HEK293 (cell line): ENCODE measurements around the gene SERGEF.

Experiments used
- CTCF ChIA-PET: fragments of 350-600 bp; formaldehyde crosslinking; extraction: SDS; loops from one replicate; lab custom pipeline; 2021; ENCODE audit warnings: antibody characterized with exemption; lab: Yijun Ruan, JAX
- POLR2A ChIA-PET: fragments of 300-600 bp; formaldehyde crosslinking; extraction: SDS; loops from one replicate; lab custom pipeline; 2020; ENCODE audit warnings: antibody characterized with exemption, inconsistent platforms; lab: Yijun Ruan, JAX
- H3K27ac ChIP-seq: fragments of 200-500 bp; sonication (Bioruptor generic); 2 replicates; pipeline ENCODE4 v1.5.1; 2014; ENCODE audit warnings: low read depth, low read length, control low read depth, inconsistent platforms; ENCODE audit errors: extremely low read depth
- H3K36me3 ChIP-seq, 2 experiments: fragments of 200-500 bp in 1 of 2; sonication (Bioruptor generic) in 1 of 2; 1 replicate in 1 of 2; 2 replicates in 1 of 2; pipeline ENCODE4 v1.5.1; 2014 to 2017; ENCODE audit warnings: inconsistent platforms in 2 of 2, low read length in 2 of 2; ENCODE audit not compliant: control insufficient read depth in 2 of 2, insufficient read depth in 1 of 2
- H3K4me1 ChIP-seq: fragments of 200-500 bp; sonication (Bioruptor generic); 2 replicates; pipeline ENCODE4 v1.5.1; 2014; ENCODE audit warnings: mild to moderate bottlenecking, low read length, inconsistent platforms; ENCODE audit not compliant: control insufficient read depth, insufficient read depth
- H3K4me3 ChIP-seq: 2 replicates; pipeline ENCODE4 v1.5.1; 2011; ENCODE audit warnings: low read depth, mild to moderate bottlenecking, control low read depth, low read length, moderate library complexity
- H3K9me3 ChIP-seq: fragments of 200-500 bp; sonication (Bioruptor generic); 2 replicates; pipeline ENCODE4 v1.5.1; 2014; ENCODE audit warnings: low read depth, low read length, inconsistent platforms; ENCODE audit not compliant: control insufficient read depth, insufficient read depth
- GFI1B ChIP-seq: fragments of 450-650 bp; formaldehyde crosslinking; IDR thresholded peaks from 2 replicates; pipeline ENCODE4 v1.5.1; 2016; ENCODE audit warnings: missing biosample characterization, missing genetic modification characterization
- GLIS2 ChIP-seq: fragments of 450-650 bp; formaldehyde crosslinking; IDR thresholded peaks from 2 replicates; pipeline ENCODE4 v1.5.1; 2016; ENCODE audit warnings: missing biosample characterization, missing genetic modification characterization
- HIC1 ChIP-seq: fragments of 450-650 bp; formaldehyde crosslinking; IDR thresholded peaks from 2 replicates; pipeline ENCODE4 v1.5.1; 2016; ENCODE audit warnings: missing biosample characterization, missing genetic modification characterization
- KLF16 ChIP-seq: fragments of 450-650 bp; formaldehyde crosslinking; IDR thresholded peaks from 2 replicates; pipeline ENCODE4 v1.5.1; 2017; ENCODE audit warnings: missing biosample characterization, missing genetic modification characterization
- SP2 ChIP-seq: fragments of 450-650 bp; formaldehyde crosslinking; IDR thresholded peaks from 2 replicates; pipeline ENCODE4 v1.5.1; 2016; ENCODE audit warnings: missing biosample characterization, missing genetic modification characterization
- ZBTB20 ChIP-seq: fragments of 450-650 bp; formaldehyde crosslinking; IDR thresholded peaks from 2 replicates; pipeline ENCODE4 v1.5.1; 2016; ENCODE audit warnings: missing biosample characterization, missing genetic modification characterization
- ZBTB48 ChIP-seq: fragments of 450-650 bp; formaldehyde crosslinking; IDR thresholded peaks from 2 replicates; pipeline ENCODE4 v1.5.1; 2016; ENCODE audit warnings: missing biosample characterization, missing genetic modification characterization
- ZIC2 ChIP-seq: fragments of 450-650 bp; formaldehyde crosslinking; IDR thresholded peaks from 2 replicates; pipeline ENCODE4 v1.5.1; 2016; ENCODE audit warnings: missing biosample characterization, missing genetic modification characterization
- ZNF146 ChIP-seq: fragments of 450-650 bp; formaldehyde crosslinking; IDR thresholded peaks from 2 replicates; pipeline ENCODE4 v1.5.1; 2016; ENCODE audit warnings: missing biosample characterization, missing genetic modification characterization
- ZNF175 ChIP-seq: fragments of 450-650 bp; formaldehyde crosslinking; IDR thresholded peaks from 2 replicates; pipeline ENCODE4 v1.5.1; 2016; ENCODE audit warnings: missing biosample characterization, missing genetic modification characterization
- ZNF2 ChIP-seq: fragments of 450-650 bp; formaldehyde crosslinking; IDR thresholded peaks from 2 replicates; pipeline ENCODE4 v1.5.1; 2016; ENCODE audit warnings: missing biosample characterization, missing genetic modification characterization
- ZNF324 ChIP-seq: fragments of 450-650 bp; formaldehyde crosslinking; IDR thresholded peaks from 2 replicates; pipeline ENCODE4 v1.5.1; 2016; ENCODE audit warnings: missing biosample characterization, missing genetic modification characterization
- ZNF341 ChIP-seq: fragments of 450-650 bp; formaldehyde crosslinking; IDR thresholded peaks from 2 replicates; pipeline ENCODE4; 2016; ENCODE audit warnings: low read depth, missing biosample characterization, missing genetic modification characterization
- ZNF501 ChIP-seq: fragments of 450-650 bp; formaldehyde crosslinking; IDR thresholded peaks from 2 replicates; pipeline ENCODE4 v1.5.1; 2016; ENCODE audit warnings: missing biosample characterization, missing genetic modification characterization
- ZNF555 ChIP-seq: fragments of 450-650 bp; formaldehyde crosslinking; conservative IDR thresholded peaks from 2 replicates; pipeline ENCODE4 v1.5.1; 2017; ENCODE audit warnings: missing biosample characterization, mild to moderate bottlenecking, missing genetic modification characterization, inconsistent platforms
- ZNF600 ChIP-seq: fragments of 450-650 bp; formaldehyde crosslinking; IDR thresholded peaks from 2 replicates; pipeline ENCODE4 v1.5.1; 2016; ENCODE audit warnings: missing biosample characterization, missing genetic modification characterization
- ZNF658 ChIP-seq: fragments of 450-650 bp; formaldehyde crosslinking; IDR thresholded peaks from 2 replicates; pipeline ENCODE4; 2016; ENCODE audit warnings: missing biosample characterization, missing genetic modification characterization
- ZNF791 ChIP-seq: fragments of 450-650 bp; formaldehyde crosslinking; IDR thresholded peaks from 2 replicates; pipeline ENCODE4 v1.5.1; 2016; ENCODE audit warnings: missing biosample characterization, missing genetic modification characterization
- TF ChIP-seq, protein P1 (sequence below): fragments of 450-650 bp; formaldehyde crosslinking; IDR thresholded peaks from 2 replicates; pipeline ENCODE4 v1.5.1; 2016; ENCODE audit warnings: missing biosample characterization, missing genetic modification characterization
- TF ChIP-seq, protein P2 (sequence below): fragments of 450-650 bp; formaldehyde crosslinking; IDR thresholded peaks from 2 replicates; pipeline ENCODE4 v1.5.1; 2016; ENCODE audit warnings: missing biosample characterization, missing genetic modification characterization
- TF ChIP-seq, protein P3 (sequence below): fragments of 450-650 bp; formaldehyde crosslinking; IDR thresholded peaks from 2 replicates; pipeline ENCODE4 v1.5.1; 2016; ENCODE audit warnings: missing biosample characterization, missing genetic modification characterization

The SERGEF gene

DNA sequence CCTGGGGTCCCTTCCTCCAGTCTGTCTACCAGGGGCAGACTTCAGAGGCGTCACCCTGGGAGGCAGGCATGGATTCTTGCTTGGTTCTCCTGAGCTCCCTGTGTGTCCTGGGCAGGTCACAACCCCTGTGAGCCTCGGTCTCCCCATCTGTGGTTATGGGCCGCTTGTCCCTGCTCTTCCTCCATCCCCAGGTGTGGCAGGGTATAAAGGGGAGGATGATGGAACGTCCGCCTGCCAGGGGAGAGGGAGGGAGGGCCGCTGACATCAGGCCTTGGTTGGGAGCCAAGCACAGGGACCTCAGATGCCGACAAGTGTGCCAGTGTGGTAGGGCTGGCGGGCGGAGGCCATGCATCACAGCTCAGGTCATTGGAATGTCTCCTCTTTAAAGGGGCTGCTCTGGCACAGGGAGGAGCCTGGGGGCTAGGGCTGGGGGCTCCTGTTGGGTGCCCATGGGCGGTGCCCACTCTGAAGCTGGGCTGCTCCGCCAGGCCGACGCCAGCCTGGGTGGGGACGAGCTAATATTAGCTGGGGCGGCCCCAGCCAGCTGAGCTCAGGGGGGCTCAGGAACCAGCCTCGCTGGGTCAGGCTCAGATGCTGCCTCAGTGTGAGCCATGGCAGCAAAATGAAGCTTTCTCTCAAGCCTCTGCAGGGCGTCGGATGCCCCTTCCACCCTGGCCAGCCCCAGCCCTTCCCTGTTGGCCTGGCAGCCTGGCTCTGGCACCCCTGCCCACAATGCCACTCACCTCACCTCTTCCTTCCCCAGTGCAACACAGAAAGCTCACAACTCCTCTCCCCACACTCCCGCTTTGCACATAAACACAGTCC lies 265.5 kb downstream of the SERGEF start:
- Histone ChIP-seq H3K4me1 (no peaks in the 10 kb centered on the region), H3K4me3 (no peak overlapping the region), H3K36me3 (no peaks in the 10 kb centered on the region), H3K9me3 (no peaks in the 10 kb centered on the region), H3K27ac (no peak overlapping the region)
- ChIA-PET CTCF (interaction anchor here (0.5 to 4.6 kb wide), 4 partner anchors 16 to 503 kb away, joined by 4 to 28 read pairs (median 12); no protein-coding TSS in a partner anchor), POLR2A (no interaction called here)
- no peak for TF ChIP-seq ZNF175

DNA sequence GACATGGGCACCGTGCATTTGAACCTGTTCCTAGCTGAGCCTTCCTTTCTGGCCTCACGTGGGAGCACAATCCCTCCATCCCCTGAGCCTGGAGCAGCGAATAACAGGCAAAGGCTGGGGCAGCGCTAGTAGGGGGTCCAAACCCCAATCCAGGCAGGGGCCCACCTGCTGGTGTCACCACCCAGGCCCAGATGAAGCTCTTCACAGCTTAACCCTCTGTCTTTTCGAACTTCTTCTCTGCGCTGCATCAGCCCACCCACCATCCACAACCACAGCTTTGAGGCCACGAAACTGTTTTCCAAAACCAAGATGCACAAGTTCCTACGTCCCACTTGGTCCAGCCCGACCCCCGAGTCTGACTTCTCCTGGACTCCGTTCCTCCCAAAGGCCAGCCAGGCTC lies 266.8 kb downstream of the SERGEF start:
- H3K9me3 ChIP-seq, result no peaks in the 10 kb centered on the region
- H3K36me3 ChIP-seq, result no peaks in the 10 kb centered on the region
- H3K4me1 ChIP-seq, result no peaks in the 10 kb centered on the region
- ChIA-PET POLR2A (no interaction called here), CTCF (interaction anchor here (2.0 to 4.6 kb wide), 2 partner anchors 15 to 227 kb away, joined by 19 to 28 read pairs; no protein-coding TSS in a partner anchor)
- no peak overlapping the region for H3K27ac ChIP-seq
- no peak for TF ChIP-seq ZIC2
- TF ChIP-seq, protein P1, sequence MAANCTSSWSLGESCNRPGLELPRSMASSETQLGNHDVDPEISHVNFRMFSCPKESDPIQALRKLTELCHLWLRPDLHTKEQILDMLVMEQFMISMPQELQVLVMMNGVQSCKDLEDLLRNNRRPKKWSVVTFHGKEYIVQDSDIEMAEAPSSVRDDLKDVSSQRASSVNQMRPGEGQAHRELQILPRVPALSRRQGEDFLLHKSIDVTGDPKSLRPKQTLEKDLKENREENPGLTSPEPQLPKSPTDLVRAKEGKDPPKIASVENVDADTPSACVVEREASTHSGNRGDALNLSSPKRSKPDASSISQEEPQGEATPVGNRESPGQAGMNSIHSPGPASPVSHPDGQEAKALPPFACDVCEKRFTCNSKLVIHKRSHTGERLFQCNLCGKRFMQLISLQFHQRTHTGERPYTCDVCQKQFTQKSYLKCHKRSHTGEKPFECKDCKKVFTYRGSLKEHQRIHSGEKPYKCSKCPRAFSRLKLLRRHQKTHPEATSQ (tag by site-specific recombination), result no peak
- TF ChIP-seq ZBTB48 (tag by site-specific recombination), result no peak
- TF ChIP-seq ZNF791 (tag by site-specific recombination), result no peak
- no peak for TF ChIP-seq ZNF324 (tag by site-specific recombination)
- no peak for TF ChIP-seq HIC1 (tag by site-specific recombination)
- TF ChIP-seq, protein P2, sequence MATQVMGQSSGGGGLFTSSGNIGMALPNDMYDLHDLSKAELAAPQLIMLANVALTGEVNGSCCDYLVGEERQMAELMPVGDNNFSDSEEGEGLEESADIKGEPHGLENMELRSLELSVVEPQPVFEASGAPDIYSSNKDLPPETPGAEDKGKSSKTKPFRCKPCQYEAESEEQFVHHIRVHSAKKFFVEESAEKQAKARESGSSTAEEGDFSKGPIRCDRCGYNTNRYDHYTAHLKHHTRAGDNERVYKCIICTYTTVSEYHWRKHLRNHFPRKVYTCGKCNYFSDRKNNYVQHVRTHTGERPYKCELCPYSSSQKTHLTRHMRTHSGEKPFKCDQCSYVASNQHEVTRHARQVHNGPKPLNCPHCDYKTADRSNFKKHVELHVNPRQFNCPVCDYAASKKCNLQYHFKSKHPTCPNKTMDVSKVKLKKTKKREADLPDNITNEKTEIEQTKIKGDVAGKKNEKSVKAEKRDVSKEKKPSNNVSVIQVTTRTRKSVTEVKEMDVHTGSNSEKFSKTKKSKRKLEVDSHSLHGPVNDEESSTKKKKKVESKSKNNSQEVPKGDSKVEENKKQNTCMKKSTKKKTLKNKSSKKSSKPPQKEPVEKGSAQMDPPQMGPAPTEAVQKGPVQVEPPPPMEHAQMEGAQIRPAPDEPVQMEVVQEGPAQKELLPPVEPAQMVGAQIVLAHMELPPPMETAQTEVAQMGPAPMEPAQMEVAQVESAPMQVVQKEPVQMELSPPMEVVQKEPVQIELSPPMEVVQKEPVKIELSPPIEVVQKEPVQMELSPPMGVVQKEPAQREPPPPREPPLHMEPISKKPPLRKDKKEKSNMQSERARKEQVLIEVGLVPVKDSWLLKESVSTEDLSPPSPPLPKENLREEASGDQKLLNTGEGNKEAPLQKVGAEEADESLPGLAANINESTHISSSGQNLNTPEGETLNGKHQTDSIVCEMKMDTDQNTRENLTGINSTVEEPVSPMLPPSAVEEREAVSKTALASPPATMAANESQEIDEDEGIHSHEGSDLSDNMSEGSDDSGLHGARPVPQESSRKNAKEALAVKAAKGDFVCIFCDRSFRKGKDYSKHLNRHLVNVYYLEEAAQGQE (tag by site-specific recombination), result no peak
- TF ChIP-seq ZNF146 (tag by site-specific recombination), result no peak
- no peak for TF ChIP-seq ZBTB20
- no peak for TF ChIP-seq ZNF501 (tag by site-specific recombination)
- no peak for TF ChIP-seq ZNF600 (tag by site-specific recombination)
- TF ChIP-seq GFI1B (tag by site-specific recombination), result no peak
- no peak for TF ChIP-seq SP2
- TF ChIP-seq ZNF555 (tag by site-specific recombination), result no peak
- TF ChIP-seq GLIS2, result no peak
- TF ChIP-seq ZNF341, result no peak
- no peak for TF ChIP-seq ZNF2
- TF ChIP-seq, protein P3, sequence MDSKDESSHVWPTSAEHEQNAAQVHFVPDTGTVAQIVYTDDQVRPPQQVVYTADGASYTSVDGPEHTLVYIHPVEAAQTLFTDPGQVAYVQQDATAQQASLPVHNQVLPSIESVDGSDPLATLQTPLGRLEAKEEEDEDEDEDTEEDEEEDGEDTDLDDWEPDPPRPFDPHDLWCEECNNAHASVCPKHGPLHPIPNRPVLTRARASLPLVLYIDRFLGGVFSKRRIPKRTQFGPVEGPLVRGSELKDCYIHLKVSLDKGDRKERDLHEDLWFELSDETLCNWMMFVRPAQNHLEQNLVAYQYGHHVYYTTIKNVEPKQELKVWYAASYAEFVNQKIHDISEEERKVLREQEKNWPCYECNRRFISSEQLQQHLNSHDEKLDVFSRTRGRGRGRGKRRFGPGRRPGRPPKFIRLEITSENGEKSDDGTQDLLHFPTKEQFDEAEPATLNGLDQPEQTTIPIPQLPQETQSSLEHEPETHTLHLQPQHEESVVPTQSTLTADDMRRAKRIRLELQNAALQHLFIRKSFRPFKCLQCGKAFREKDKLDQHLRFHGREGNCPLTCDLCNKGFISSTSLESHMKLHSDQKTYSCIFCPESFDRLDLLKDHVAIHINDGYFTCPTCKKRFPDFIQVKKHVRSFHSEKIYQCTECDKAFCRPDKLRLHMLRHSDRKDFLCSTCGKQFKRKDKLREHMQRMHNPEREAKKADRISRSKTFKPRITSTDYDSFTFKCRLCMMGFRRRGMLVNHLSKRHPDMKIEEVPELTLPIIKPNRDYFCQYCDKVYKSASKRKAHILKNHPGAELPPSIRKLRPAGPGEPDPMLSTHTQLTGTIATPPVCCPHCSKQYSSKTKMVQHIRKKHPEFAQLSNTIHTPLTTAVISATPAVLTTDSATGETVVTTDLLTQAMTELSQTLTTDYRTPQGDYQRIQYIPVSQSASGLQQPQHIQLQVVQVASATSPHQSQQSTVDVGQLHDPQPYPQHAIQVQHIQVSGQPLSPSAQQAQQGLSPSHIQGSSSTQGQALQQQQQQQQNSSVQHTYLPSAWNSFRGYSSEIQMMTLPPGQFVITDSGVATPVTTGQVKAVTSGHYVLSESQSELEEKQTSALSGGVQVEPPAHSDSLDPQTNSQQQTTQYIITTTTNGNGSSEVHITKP, result no peak
- TF ChIP-seq ZNF658, result no peak
- TF ChIP-seq KLF16 (tag by site-specific recombination), result no peak
- no peak overlapping the region for H3K4me3 ChIP-seq
